Neural cell (in vitro differentiated cells): Measurements from ENCODE around the gene SLC27A6. TPM values are rescaled to one million over a fixed set of nuclear protein-coding genes. Genes with fewer than 3 reads are reported as not detected.

Source experiments
- H2AFZ ChIP-seq: fragments of 200-600, 300-800 bp; sonication (generic), shearing (Covaris generic); 2 replicates; pipeline ENCODE4 v1.6.0; 2014; ENCODE audit warnings: low read depth, mild to moderate bottlenecking, antibody characterized with exemption, low read length, moderate library complexity
- H3F3A ChIP-seq: fragments of 200-600 bp; shearing (Covaris generic); 2 replicates; pipeline ENCODE4 v1.6.1; 2016; ENCODE audit warnings: mild to moderate bottlenecking, moderate library complexity, mixed read lengths, antibody characterized with exemption, low read length; ENCODE audit not compliant: insufficient read depth, poor library complexity, severe bottlenecking
- H3K27ac ChIP-seq: fragments of 200-600, 300-800 bp; sonication (generic), shearing (Covaris generic); 2 replicates; pipeline ENCODE4 v1.5.1; 2014; ENCODE audit warnings: mild to moderate bottlenecking, low read length, moderate library complexity
- H3K27me3 ChIP-seq: fragments of 300-800, 200-600 bp; sonication (generic), shearing (Covaris generic); 2 replicates; pipeline ENCODE4 v1.6.0; 2014; ENCODE audit warnings: mild to moderate bottlenecking, low read depth, low read length, moderate library complexity; ENCODE audit not compliant: insufficient read depth
- H3K36me3 ChIP-seq: fragments of 300-800, 200-600 bp; sonication (generic), shearing (Covaris generic); 2 replicates; pipeline ENCODE4 v1.5.1; 2014; ENCODE audit warnings: mild to moderate bottlenecking, antibody characterized with exemption, low read length, moderate library complexity; ENCODE audit not compliant: insufficient read depth
- H3K4me2 ChIP-seq: fragments of 300-800, 200-600 bp; sonication (generic), shearing (Covaris generic); 2 replicates; pipeline ENCODE4 v1.6.0; 2014; ENCODE audit warnings: mild to moderate bottlenecking, low read length
- H3K4me3 ChIP-seq: fragments of 300-800, 200-600 bp; sonication (generic), shearing (Covaris generic); 2 replicates; pipeline ENCODE4 v1.5.1; 2014; ENCODE audit warnings: mild to moderate bottlenecking, low read length, moderate library complexity
- H3K79me2 ChIP-seq: fragments of 200-600 bp; shearing (Covaris generic); replicated peaks from 2 replicates; pipeline ENCODE4 v1.6.0; 2014; ENCODE audit warnings: mild to moderate bottlenecking, low read length, moderate library complexity; ENCODE audit not compliant: insufficient read depth
- H3K9ac ChIP-seq: fragments of 300-800, 200-600 bp; sonication (generic), shearing (Covaris generic); 2 replicates; pipeline ENCODE4 v1.6.1; 2016; ENCODE audit warnings: mild to moderate bottlenecking, low read length, mixed read lengths
- H3K9me2 ChIP-seq: fragments of 200-600 bp; shearing (Covaris generic); 2 replicates; pipeline ENCODE4 v1.6.1; 2016; ENCODE audit warnings: mild to moderate bottlenecking, low read length, mixed read lengths; ENCODE audit not compliant: insufficient read depth
- H3K9me3 ChIP-seq: fragments of 200-600, 300-800 bp; sonication (generic), shearing (Covaris generic); 2 replicates; pipeline ENCODE4 v1.6.1; 2016; ENCODE audit warnings: mild to moderate bottlenecking, mixed run types, low read length, moderate library complexity, mixed read lengths
- H4K20me1 ChIP-seq: fragments of 200-600 bp; shearing (Covaris generic); 2 replicates; pipeline ENCODE4 v1.6.1; 2016; ENCODE audit warnings: mild to moderate bottlenecking, mixed run types; ENCODE audit not compliant: insufficient read depth
- CTCF ChIP-seq: fragments of 450-650 bp; IDR thresholded peaks from 2 replicates; pipeline ENCODE4 v1.5.1; 2014; ENCODE audit warnings: antibody characterized with exemption, mild to moderate bottlenecking, moderate library complexity; ENCODE audit not compliant: poor library complexity, severe bottlenecking
- EP300 ChIP-seq: fragments of 450-650 bp; conservative IDR thresholded peaks from 2 replicates; pipeline ENCODE4 v1.6.1; 2014; ENCODE audit warnings: antibody characterized with exemption, mild to moderate bottlenecking, moderate library complexity; ENCODE audit not compliant: poor library complexity, severe bottlenecking
- EZH2 ChIP-seq: fragments of 200-600, 300-800 bp; shearing (Covaris generic), sonication (generic); IDR thresholded peaks from 2 replicates; pipeline ENCODE4 v1.6.1; 2014; ENCODE audit warnings: antibody characterized with exemption, low read length, borderline replicate concordance, mild to moderate bottlenecking; ENCODE audit not compliant: insufficient read depth, poor library complexity, severe bottlenecking
- MXI1 ChIP-seq: fragments of 450-650 bp; conservative IDR thresholded peaks from 2 replicates; pipeline ENCODE4 v1.6.1; 2014; ENCODE audit warnings: antibody characterized with exemption, mild to moderate bottlenecking; ENCODE audit not compliant: poor library complexity, severe bottlenecking
- POLR2AphosphoS5 ChIP-seq: IDR thresholded peaks from 2 replicates; pipeline ENCODE4 v1.6.1; 2012
- RAD21 ChIP-seq: fragments of 450-650 bp; conservative IDR thresholded peaks from 2 replicates; pipeline ENCODE4 v1.6.1; 2014; ENCODE audit warnings: antibody characterized with exemption, mild to moderate bottlenecking, moderate library complexity
- REST ChIP-seq: IDR thresholded peaks from 2 replicates; pipeline ENCODE4 v1.6.1; 2012; ENCODE audit warnings: borderline replicate concordance
- SMC3 ChIP-seq: fragments of 450-650 bp; conservative IDR thresholded peaks from 2 replicates; pipeline ENCODE4 v1.6.1; 2014; ENCODE audit warnings: antibody characterized with exemption, mild to moderate bottlenecking, moderate library complexity; ENCODE audit not compliant: poor library complexity
- TAF1 ChIP-seq: IDR thresholded peaks from 2 replicates; pipeline ENCODE4 v1.6.1; 2012; ENCODE audit warnings: low read depth
- polyA plus RNA-seq: library from polyadenylated mRNA; depleted of rRNA; stranded (reverse); fragments of >200 nt; gene quantifications from 2 replicates; pipeline ENCODE4 v1.2.3, GENCODE V29; 2014

Gene SLC27A6
- polyA plus RNA-seq, 1 donor from 2014 or later: 0.37 TPM

GRCh38 chr5:128956164-128956563 is 9.1 kb upstream of the SLC27A6 start:
- no peaks in the 10 kb centered on the region for H3K79me2 ChIP-seq
- H3K4me3 ChIP-seq: no peak overlapping the region
- H3K9me3 ChIP-seq: no peaks in the 10 kb centered on the region
- TF ChIP-seq REST (no peak), TAF1 (no peak), EP300 (no peak), EZH2 (no peak), SMC3 (no peak), POLR2AphosphoS5 (no peak), RAD21 (no peak), CTCF (no peak), MXI1 (no peak)
- H3K4me2 ChIP-seq: no peak overlapping the region
- H3K27ac ChIP-seq: no peak overlapping the region
- no peak overlapping the region for H2AFZ ChIP-seq
- H4K20me1 ChIP-seq: no peaks in the 10 kb centered on the region
- H3F3A ChIP-seq: no peaks in the 10 kb centered on the region
- H3K36me3 ChIP-seq: no peaks in the 10 kb centered on the region
- H3K27me3 ChIP-seq: no peaks in the 10 kb centered on the region
- H3K9me2 ChIP-seq: no peaks in the 10 kb centered on the region
- H3K9ac ChIP-seq: no peak overlapping the region

- Histone ChIP-seq H3F3A (no peaks in the 10 kb centered on the region), H4K20me1 (no peaks in the 10 kb centered on the region), H3K27me3 (peaks cover 15% of the 10 kb centered on the region), H3K9ac (no peak overlapping the region), H3K79me2 (no peaks in the 10 kb centered on the region), H2AFZ (no peak overlapping the region), H3K9me3 (no peaks in the 10 kb centered on the region), H3K27ac (no peak overlapping the region), H3K4me2 (no peak overlapping the region), H3K9me2 (no peaks in the 10 kb centered on the region), H3K4me3 (no peak overlapping the region), H3K36me3 (no peaks in the 10 kb centered on the region)
- no peak for TF ChIP-seq REST
- no peak for TF ChIP-seq POLR2AphosphoS5
These were observed 3.1 kb upstream of the SLC27A6 start for GRCh38 chr5:128962211-128962610.
